C4-2B (cell line): ENCODE results near the gene LAGE3.

Experiments
- CTCF ChIP-seq: fragments of 450-650 bp; conservative IDR thresholded peaks from 2 replicates; pipeline ENCODE4 v1.5.1; 2017; ENCODE audit warnings: mild to moderate bottlenecking
- ZFX ChIP-seq: fragments of 450-650 bp; IDR thresholded peaks from 2 replicates; pipeline ENCODE4 v1.6.1; 2017

DNA sequence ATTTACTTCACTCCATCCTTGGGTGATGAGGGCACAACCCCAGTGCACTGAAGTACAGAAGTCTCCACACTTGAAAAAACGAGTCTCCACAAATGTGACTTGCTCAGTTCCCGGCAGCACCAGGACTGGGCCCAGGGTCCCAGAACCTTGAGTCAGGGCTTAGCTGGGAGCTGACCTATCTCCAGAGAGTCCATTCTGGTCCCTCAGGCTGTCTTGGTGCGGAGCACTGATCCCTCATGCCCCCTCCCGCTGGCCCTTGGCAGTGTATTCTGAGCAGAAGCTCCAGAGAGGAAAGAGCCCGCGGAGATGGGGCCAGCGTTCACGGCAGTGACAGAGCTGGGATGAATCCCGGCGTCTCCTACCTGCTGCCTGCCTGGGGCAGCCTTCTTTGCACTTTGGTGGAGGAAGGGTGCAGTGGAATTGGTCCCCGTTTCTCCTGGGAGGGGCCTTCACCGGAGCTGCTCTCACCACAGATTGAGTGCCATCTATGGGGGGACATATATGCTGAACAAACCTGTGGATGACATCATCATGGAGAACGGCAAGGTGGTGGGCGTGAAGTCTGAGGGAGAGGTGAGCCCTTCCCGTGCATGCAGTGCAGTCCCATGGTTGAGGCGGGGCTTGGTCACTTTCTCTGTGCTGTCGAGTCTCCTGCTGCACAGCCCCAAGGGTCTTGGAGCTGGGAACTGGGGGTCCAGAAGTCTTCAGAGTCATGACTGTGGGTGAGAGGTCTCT lies 38.3 kb downstream of the LAGE3 start:
- no peak for TF ChIP-seq CTCF
- no peak for TF ChIP-seq ZFX
